Keratinocyte (primary cell): ENCODE results near the gene TAF1B. TPM values are rescaled to one million over a fixed set of nuclear protein-coding genes. Genes with fewer than 3 reads are reported as not detected.
A peak's percentile ranks its signal among the peaks of the same experiment; 100 is the strongest.

ENCODE experiments used
- DNase-seq: peaks from one replicate; pipeline ENCODE4 v3.0.0-alpha.2; 2011; ENCODE audit warnings: low read depth, missing footprints, low spot score
- FAIRE-seq: peaks from 2 replicates; lab custom pipeline; 2011; peaks lifted over from hg19 to GRCh38; lab: Jason Lieb, UNC
- H2AFZ ChIP-seq: 2 replicates; pipeline ENCODE4 v1.6.0; 2012; ENCODE audit warnings: low read length, control low read depth, inconsistent platforms; ENCODE audit not compliant: control insufficient read depth
- H3K27ac ChIP-seq: 2 replicates; pipeline ENCODE4 v1.5.1; 2011; ENCODE audit warnings: low read length; ENCODE audit not compliant: control insufficient read depth, insufficient read depth
- H3K27me3 ChIP-seq: 3 replicates; pipeline ENCODE4 v1.6.0; 2011; ENCODE audit warnings: low read length; ENCODE audit not compliant: control insufficient read depth, insufficient read depth; ENCODE audit errors: extremely low read depth
- H3K36me3 ChIP-seq, 2 experiments: 2 replicates in 1 of 2; 3 replicates in 1 of 2; pipeline ENCODE4 v1.5.1; 2011; ENCODE audit warnings: low read length in 2 of 2, mild to moderate bottlenecking in 1 of 2; ENCODE audit not compliant: control insufficient read depth in 2 of 2, insufficient read depth in 2 of 2; ENCODE audit errors: extremely low read depth in 1 of 2
- H3K4me1 ChIP-seq: 3 replicates; pipeline ENCODE4 v1.5.1; 2011; ENCODE audit warnings: low read length; ENCODE audit not compliant: control insufficient read depth, insufficient read depth; ENCODE audit errors: extremely low read depth
- H3K4me2 ChIP-seq: 3 replicates; pipeline ENCODE4 v1.6.0; 2011; ENCODE audit warnings: low read depth, low read length; ENCODE audit not compliant: control insufficient read depth, insufficient read depth; ENCODE audit errors: extremely low read depth
- H3K4me3 ChIP-seq, 3 experiments: fragments of 200-600 bp in 1 of 3; sonication (generic) in 1 of 3; 2 replicates in 2 of 3; 3 replicates in 1 of 3; pipeline ENCODE4 v1.5.1; 2011 to 2016; ENCODE audit warnings: low read length in 3 of 3, mild to moderate bottlenecking in 3 of 3, control low read depth in 2 of 3, inconsistent platforms in 1 of 3, low read depth in 1 of 3, mixed read lengths in 1 of 3, mixed run types in 1 of 3, moderate library complexity in 1 of 3; ENCODE audit not compliant: control insufficient read depth in 2 of 3, insufficient read depth in 2 of 3; ENCODE audit errors: extremely low read depth in 1 of 3
- H3K79me2 ChIP-seq: 2 replicates; pipeline ENCODE4 v1.6.0; 2012; ENCODE audit warnings: low read length; ENCODE audit not compliant: control insufficient read depth, insufficient read depth
- H3K9ac ChIP-seq: 3 replicates; pipeline ENCODE4 v1.6.0; 2011; ENCODE audit warnings: low read length; ENCODE audit not compliant: control insufficient read depth, insufficient read depth; ENCODE audit errors: extremely low read depth
- H3K9me1 ChIP-seq: 3 replicates; pipeline ENCODE4 v1.6.0; 2011; ENCODE audit warnings: low read length; ENCODE audit not compliant: control insufficient read depth, insufficient read depth; ENCODE audit errors: extremely low read depth
- H3K9me3 ChIP-seq: 2 replicates; pipeline ENCODE4 v1.5.1; 2012; ENCODE audit warnings: low read depth, low read length; ENCODE audit not compliant: control insufficient read depth
- H4K20me1 ChIP-seq: 3 replicates; pipeline ENCODE4 v1.6.0; 2011; ENCODE audit warnings: low read length; ENCODE audit not compliant: control insufficient read depth, insufficient read depth; ENCODE audit errors: extremely low read depth
- CTCF ChIP-seq, 3 experiments: IDR thresholded peaks in 1 of 3; conservative IDR thresholded peaks in 1 of 3; optimal IDR thresholded peaks in 1 of 3; 2 replicates in 2 of 3; 3 replicates in 1 of 3; pipeline versions ENCODE3 to v1.5.1; 2011; ENCODE audit warnings: low read length in 3 of 3, mild to moderate bottlenecking in 3 of 3, moderate library complexity in 2 of 3, control low read depth in 1 of 3, inconsistent platforms in 1 of 3; ENCODE audit not compliant: insufficient read depth in 2 of 3; ENCODE audit errors: extremely low read depth in 1 of 3
- EZH2 ChIP-seq: IDR thresholded peaks from one replicate; pipeline ENCODE4 v1.6.1; 2012; ENCODE audit warnings: inconsistent platforms, mild to moderate bottlenecking, low read length, moderate library complexity
- dilution Hi-C: fragments of 300-500 bp; cut with MboI; formaldehyde crosslinking; loops from one replicate; pipeline ENCODE4 v1.7.0; 2020; ENCODE audit warnings: low sequenced_read_pairs; ENCODE audit not compliant: extremely low pct_ligation_motif_present
- polyA plus RNA-seq, 5 experiments: library from polyadenylated mRNA; depleted of rRNA in 3 of 5; stranded (reverse) in 3 of 5; stranded (forward) in 1 of 5; unstranded in 1 of 5; fragments of >200 nt; gene quantifications; 1 replicate in 1 of 5; 2 replicates in 3 of 5; 3 replicates in 1 of 5; pipeline versions ENCODE4 v1.2.1 to v1.2.3, GENCODE V29; 2011 to 2012; ENCODE audit warnings: missing spikeins in 2 of 5, low read depth in 1 of 5, low replicate concordance in 1 of 5

TAF1B gene
- polyA plus RNA-seq, 1 donor (not counting 4 experiments of a cell fraction or from before 2014, with no cell fraction given), result 16.5 TPM

- Histone ChIP-seq H3K36me3 (no peaks in the 10 kb centered on the region), H3K4me2 (no peak overlapping the region), H4K20me1 (no peaks in the 10 kb centered on the region), H3K79me2 (no peaks in the 10 kb centered on the region), H3K9me3 (no peaks in the 10 kb centered on the region), H3K27me3 (no peaks in the 10 kb centered on the region), H3K9ac (no peak overlapping the region), H3K4me3 (no peak overlapping the region), H2AFZ (no peak overlapping the region), H3K4me1 (peaks cover 41% of the 10 kb centered on the region), H3K27ac (no peak overlapping the region), H3K9me1 (no peaks in the 10 kb centered on the region)
- TF ChIP-seq CTCF (optimal IDR thresholded peaks at IDR 0.05 in 1 of 3, IDR thresholded peaks at IDR 0.05 in 1 of 3, conservative IDR thresholded peaks at IDR 0.05 in 1 of 3; ENCODE audit: extremely low read depth in 1 of 3, insufficient read depth in 2 of 3, low read length in 3 of 3) (no peak), EZH2 (no peak)
- FAIRE-seq, result no peak
- DNase-seq, result no peak
- dilution Hi-C loops, result no loop called here
Measured at GRCh38 chr2:9812945-9813311, 30.3 kb upstream of the TAF1B start.

DNA sequence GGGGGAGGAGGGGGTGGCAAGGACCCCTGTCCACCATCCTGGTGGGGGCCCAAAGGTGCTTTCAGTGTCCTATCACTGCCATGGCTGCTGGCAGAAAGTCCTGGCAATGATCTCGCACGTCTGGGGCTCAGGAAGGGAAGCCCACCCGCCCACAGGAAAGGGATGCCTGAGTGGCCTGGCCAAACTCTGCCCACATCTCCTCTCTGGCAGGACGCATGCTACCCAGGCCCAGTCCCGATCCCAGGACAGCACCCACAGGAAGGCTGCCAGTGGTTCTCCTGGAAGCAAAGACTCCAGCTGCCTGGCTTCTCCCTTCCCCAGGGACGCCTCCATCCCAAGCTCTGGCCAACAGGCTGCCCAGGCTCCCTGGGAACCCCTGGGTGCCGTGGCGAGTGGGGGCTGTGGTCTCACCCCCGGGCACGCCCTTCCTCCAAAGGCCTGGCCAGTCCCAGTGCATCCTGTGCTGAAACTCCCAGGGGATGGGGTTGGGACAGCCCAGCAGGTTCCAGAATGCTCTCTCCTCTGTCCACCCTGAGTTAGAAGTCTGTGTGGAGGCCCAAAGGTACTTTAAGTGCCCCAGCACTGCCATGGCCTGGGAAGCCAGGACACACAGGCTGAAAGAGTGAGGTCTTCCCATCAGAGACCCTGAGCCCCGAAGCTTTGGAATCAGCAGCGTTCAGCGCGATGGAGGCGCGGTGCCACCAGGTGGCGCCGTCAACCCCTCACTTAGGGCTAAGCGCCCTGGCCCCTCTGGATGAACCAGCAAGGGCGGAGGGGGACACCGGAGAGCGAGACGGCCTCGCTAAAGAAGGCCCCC, 29.8 kb upstream of the TAF1B start:
- Histone ChIP-seq H3K4me1 (peaks cover 43% of the 10 kb centered on the region), H4K20me1 (no peaks in the 10 kb centered on the region), H3K9me3 (no peaks in the 10 kb centered on the region), H3K4me2 (peak overlapping the region; percentile 29), H3K9ac (peak overlapping the region; percentile 15), H3K79me2 (no peaks in the 10 kb centered on the region), H3K36me3 (no peaks in the 10 kb centered on the region), H2AFZ (peak overlapping the region; percentile 77), H3K27me3 (no peaks in the 10 kb centered on the region), H3K4me3 (no peak overlapping the region), H3K27ac (no peak overlapping the region), H3K9me1 (no peaks in the 10 kb centered on the region)
- dilution Hi-C loops, result no loop called here
- no peak for TF ChIP-seq EZH2
- peak in 2 of 3 experiments; percentile 90 to 95 for TF ChIP-seq CTCF (optimal IDR thresholded peaks at IDR 0.05 in 1 of 3, IDR thresholded peaks at IDR 0.05 in 1 of 3, conservative IDR thresholded peaks at IDR 0.05 in 1 of 3; ENCODE audit: extremely low read depth in 1 of 3, insufficient read depth in 2 of 3, low read length in 3 of 3)
- DNase-seq, result no peak
- FAIRE-seq, result no peak
